Esophagus muscularis mucosa (tissue), 4 donors: ENCODE measurements around the gene PIK3R3. TPM values are rescaled to one million over a fixed set of nuclear protein-coding genes. Genes with fewer than 3 reads are reported as not detected.

Source experiments
- DNase-seq: peaks from one replicate; pipeline ENCODE4 v3.0.0-alpha.2; 2017; ENCODE audit errors: extremely low spot score
- H3K27ac ChIP-seq, 4 donors: fragments of 200-600 bp; sonication (generic); replicated peaks in 1 of 4; 1 replicate in 3 of 4; 2 replicates in 1 of 4; pipeline ENCODE4 v1.5.1; 2016 to 2019; ENCODE audit warnings: mild to moderate bottlenecking in 1 of 4
- H3K27me3 ChIP-seq, 4 donors: fragments of 200-600 bp; sonication (generic); one replicate each; pipeline versions ENCODE4 v1.5.1 to v1.6.0; 2016 to 2019
- H3K36me3 ChIP-seq, 4 donors: fragments of 200-600 bp; sonication (generic); one replicate each; pipeline ENCODE4 v1.5.1; 2016 to 2019
- H3K4me1 ChIP-seq, 4 donors: fragments of 200-600 bp; sonication (generic); one replicate each; pipeline ENCODE4 v1.5.1; 2016 to 2019
- H3K4me3 ChIP-seq, 4 donors: fragments of 200-600 bp; sonication (generic); 1 replicate in 2 of 4; 2 replicates in 2 of 4; pipeline ENCODE4 v1.5.1; 2016 to 2019; ENCODE audit warnings: mild to moderate bottlenecking in 4 of 4, moderate library complexity in 1 of 4
- H3K9me3 ChIP-seq, 4 donors: fragments of 200-600 bp; sonication (generic); 1 replicate in 3 of 4; 2 replicates in 1 of 4; pipeline ENCODE4 v1.5.1; 2016 to 2019
- CTCF ChIP-seq, 3 experiments: fragments of 200-600 bp in 2 of 3; fragments of 450-650 bp in 1 of 3; sonication (generic) in 2 of 3; IDR thresholded peaks; one replicate each; pipeline ENCODE4 v1.5.1; 2017 to 2019; ENCODE audit warnings: antibody characterized with exemption in 3 of 3, mild to moderate bottlenecking in 2 of 3, moderate library complexity in 1 of 3
- EP300 ChIP-seq: sonication (generic); formaldehyde crosslinking; IDR thresholded peaks from one replicate; pipeline ENCODE4 v1.6.1; 2017; ENCODE audit warnings: antibody characterized with exemption
- POLR2A ChIP-seq: fragments of 450-650 bp; IDR thresholded peaks from one replicate; pipeline ENCODE4 v1.6.1; 2017; ENCODE audit warnings: antibody characterized with exemption, moderate library complexity, mild to moderate bottlenecking, low read depth
- POLR2AphosphoS5 ChIP-seq, 2 donors: sonication (generic); formaldehyde crosslinking; IDR thresholded peaks; one replicate each; pipeline ENCODE4 v1.6.1; 2017; ENCODE audit warnings: antibody characterized with exemption in 2 of 2
- WGBS: methylation state at CpG from one replicate; pipeline ENCODE4 v1.1.5; 2018; 5-methylcytosine and 5-hydroxymethylcytosine counted together
- intact Hi-C: fragments of 100-400 bp; cut with DNase I; formaldehyde crosslinking; loops from one replicate; pipeline ENCODE4 v1.15.1; 2023
- total RNA-seq, 4 donors: library from RNA; depleted of rRNA; stranded (reverse); fragments of >200 nt; gene quantifications; one replicate each; pipeline versions ENCODE4 v1.1.0 to v1.2.1, GENCODE V29; 2016

The PIK3R3 gene
- total RNA-seq, 4 donors from 2014 or later = 13.7 to 34.3 (median 21.4) TPM

- intact Hi-C loops = no loop called here
- Histone ChIP-seq H3K9me3 (no peaks in the 10 kb centered on the region), H3K4me3 (peak overlapping the region in 1 of 4 donors; percentile 4), H3K36me3 (no peaks in the 10 kb centered on the region), H3K27ac (peak overlapping the region; percentile 19 to 46 (median 32)), H3K4me1 (peaks cover 26 to 40% (median 35%) of the 10 kb centered on the region in 4 donors), H3K27me3 (no peaks in the 10 kb centered on the region)
- WGBS = 70% methylated on average over 3 of the region's 3 CpGs
- TF ChIP-seq CTCF (IDR thresholded peaks at IDR 0.05) (no peak), POLR2AphosphoS5 (IDR thresholded peaks at IDR 0.05) (no peak), EP300 (no peak), POLR2A (no peak)
- DNase-seq = no peak
Observed at GRCh38 chr1:46137916-46138315, 5.5 kb upstream of the PIK3R3 start.

GRCh38 chr1:46136711-46137110 lies 4.3 kb upstream of the PIK3R3 start:
- Histone ChIP-seq H3K9me3 (no peaks in the 10 kb centered on the region), H3K27ac (no peak overlapping the region), H3K4me3 (no peak overlapping the region), H3K27me3 (no peaks in the 10 kb centered on the region), H3K4me1 (peaks cover 26 to 40% (median 35%) of the 10 kb centered on the region in 4 donors), H3K36me3 (no peaks in the 10 kb centered on the region)
- intact Hi-C loops = no loop called here
- DNase-seq = no peak
- TF ChIP-seq CTCF (IDR thresholded peaks at IDR 0.05) (no peak), EP300 (no peak), POLR2AphosphoS5 (IDR thresholded peaks at IDR 0.05) (no peak), POLR2A (no peak)

GRCh38 chr1:46134660-46135331 lies 2.4 kb upstream of the PIK3R3 start:
- peaks cover 26 to 47% (median 40%) of the 10 kb centered on the region in 4 donors for H3K4me1 ChIP-seq
- H3K36me3 ChIP-seq = no peaks in the 10 kb centered on the region
- no peaks in the 10 kb centered on the region for H3K27me3 ChIP-seq
- WGBS = 20% methylated on average over 3 of the region's 3 CpGs
- no peaks in the 10 kb centered on the region for H3K9me3 ChIP-seq
- H3K27ac ChIP-seq = peak overlapping the region; percentile 92 to 96 (median 94)
- no peak for DNase-seq
- peak in 1 of 2 donors; percentile 47 for TF ChIP-seq POLR2AphosphoS5 (IDR thresholded peaks at IDR 0.05)
- TF ChIP-seq EP300 = no peak
- intact Hi-C loops = loop anchor here (5.0 kb wide), 1 partner anchor 43 kb away; the partner anchor contains the start of genes P3R3URF and TSPAN1
- peak overlapping the region in 1 of 4 donors; percentile 12 for H3K4me3 ChIP-seq

GRCh38 chr1:46133781-46134350 lies 1.4 kb upstream of the PIK3R3 start:
- Histone ChIP-seq H3K4me3 (peak overlapping the region; percentile 63 to 79 (median 72)), H3K27me3 (no peaks in the 10 kb centered on the region), H3K27ac (peak overlapping the region; percentile 92 to 96 (median 94)), H3K36me3 (no peaks in the 10 kb centered on the region), H3K4me1 (peaks cover 26 to 53% (median 42%) of the 10 kb centered on the region in 4 donors), H3K9me3 (no peaks in the 10 kb centered on the region)
- no peak for TF ChIP-seq CTCF (IDR thresholded peaks at IDR 0.05)
- no peak for TF ChIP-seq EP300
- no peak for TF ChIP-seq POLR2A
- TF ChIP-seq POLR2AphosphoS5 (IDR thresholded peaks at IDR 0.05) = no peak
- WGBS = 48% methylated on average over 3 of the region's 3 CpGs
- no peak for DNase-seq
- intact Hi-C loops = loop anchor here (5.0 kb wide), 1 partner anchor 43 kb away; the partner anchor contains the start of genes P3R3URF and TSPAN1

GRCh38 chr1:46133181-46133658 lies 791 bp upstream of the PIK3R3 start:
- H3K9me3 ChIP-seq = no peaks in the 10 kb centered on the region
- intact Hi-C loops = loop anchor here (5.0 kb wide), 1 partner anchor 44 kb away; the partner anchor contains the start of genes P3R3URF and TSPAN1
- no peaks in the 10 kb centered on the region for H3K27me3 ChIP-seq
- no peak for DNase-seq
- 1% methylated on average over 22 of the region's 22 CpGs for WGBS
- H3K36me3 ChIP-seq = no peaks in the 10 kb centered on the region
- peaks cover 26 to 53% (median 42%) of the 10 kb centered on the region in 4 donors for H3K4me1 ChIP-seq
- peak overlapping the region; percentile 63 to 79 (median 72) for H3K4me3 ChIP-seq
- TF ChIP-seq CTCF (IDR thresholded peaks at IDR 0.05) (no peak), POLR2AphosphoS5 (IDR thresholded peaks at IDR 0.05) (peak in 1 of 2 donors; percentile 3), EP300 (no peak), POLR2A (no peak)
- peak overlapping the region; percentile 92 to 96 (median 94) for H3K27ac ChIP-seq
